Liver (tissue), 9 donors: ENCODE measurements around the gene PLCG2. TPM values are rescaled to one million over a fixed set of nuclear protein-coding genes. Genes with fewer than 3 reads are reported as not detected.

ENCODE experiments used
- DNase-seq: peaks from one replicate; pipeline ENCODE4 v3.0.0-alpha.2; 2017; ENCODE audit warnings: low spot score
- H3K27ac ChIP-seq, 2 donors: one replicate each; pipeline ENCODE4 v1.7.0; 2013; ENCODE audit warnings: inconsistent platforms in 2 of 2, low read length in 2 of 2, control low read depth in 1 of 2, low read depth in 1 of 2, mild to moderate bottlenecking in 1 of 2
- H3K27me3 ChIP-seq, 4 donors: one replicate each; pipeline versions ENCODE4 v1.6.1 to v1.7.0; 2013; ENCODE audit warnings: low read length in 3 of 4, inconsistent platforms in 1 of 4, mild to moderate bottlenecking in 1 of 4, moderate library complexity in 1 of 4; ENCODE audit not compliant: control insufficient read depth in 4 of 4, insufficient read depth in 4 of 4
- H3K36me3 ChIP-seq, 4 donors: one replicate each; pipeline versions ENCODE4 v1.6.1 to v1.7.0; 2013; ENCODE audit warnings: low read length in 3 of 4, mild to moderate bottlenecking in 3 of 4, low read depth in 1 of 4, moderate library complexity in 1 of 4; ENCODE audit not compliant: control insufficient read depth in 4 of 4, insufficient read depth in 3 of 4
- H3K4me1 ChIP-seq, 4 donors: one replicate each; pipeline versions ENCODE4 v1.6.1 to v1.7.0; 2013; ENCODE audit warnings: low read length in 3 of 4, mild to moderate bottlenecking in 3 of 4, moderate library complexity in 1 of 4; ENCODE audit not compliant: control insufficient read depth in 4 of 4, insufficient read depth in 4 of 4
- H3K4me3 ChIP-seq, 3 donors: one replicate each; pipeline versions ENCODE4 v1.6.1 to v1.7.0; 2013; ENCODE audit warnings: low read length in 3 of 3, control low read depth in 1 of 3, low read depth in 1 of 3, mild to moderate bottlenecking in 1 of 3
- H3K9ac ChIP-seq, 2 donors: one replicate each; pipeline ENCODE4 v1.7.0; 2013; ENCODE audit warnings: low read length in 2 of 2, mild to moderate bottlenecking in 2 of 2, moderate library complexity in 2 of 2, control low read depth in 1 of 2, low read depth in 1 of 2
- H3K9me3 ChIP-seq, 4 donors: one replicate each; pipeline versions ENCODE4 v1.6.1 to v1.7.0; 2013; ENCODE audit warnings: low read length in 3 of 4; ENCODE audit not compliant: control insufficient read depth in 4 of 4
- EGR1 ChIP-seq, 2 donors: IDR thresholded peaks; 2 replicates each; pipeline ENCODE4 v1.6.1; 2016 to 2018; ENCODE audit warnings: antibody characterized with exemption in 2 of 2, low read depth in 2 of 2
- FOXA1 ChIP-seq: IDR thresholded peaks from 2 replicates; pipeline ENCODE4 v1.6.1; 2016; ENCODE audit warnings: antibody characterized with exemption
- FOXA2 ChIP-seq: IDR thresholded peaks from 2 replicates; pipeline ENCODE4 v1.6.1; 2016; ENCODE audit warnings: antibody characterized with exemption
- GABPA ChIP-seq, 2 donors: IDR thresholded peaks in 1 of 2; conservative IDR thresholded peaks in 1 of 2; 2 replicates each; pipeline ENCODE4 v1.6.1; 2016; ENCODE audit warnings: antibody characterized with exemption in 2 of 2, mild to moderate bottlenecking in 1 of 2, moderate library complexity in 1 of 2
- HNF4A ChIP-seq, 2 donors: conservative IDR thresholded peaks; 2 replicates each; pipeline ENCODE4 v1.6.1; 2016; ENCODE audit warnings: antibody characterized with exemption in 2 of 2, mild to moderate bottlenecking in 2 of 2
- HNF4G ChIP-seq: IDR thresholded peaks from 2 replicates; pipeline ENCODE4 v1.6.1; 2016; ENCODE audit warnings: antibody characterized with exemption
- JUND ChIP-seq, 2 donors: IDR thresholded peaks; 2 replicates each; pipeline ENCODE4 v1.6.1; 2016; ENCODE audit warnings: antibody characterized with exemption in 2 of 2
- NR2F2 ChIP-seq: IDR thresholded peaks from 2 replicates; pipeline ENCODE4 v1.6.1; 2016; ENCODE audit warnings: antibody characterized with exemption
- RAD21 ChIP-seq, 2 donors: IDR thresholded peaks; 2 replicates each; pipeline ENCODE4 v1.6.1; 2016; ENCODE audit warnings: antibody characterized with exemption in 2 of 2, mild to moderate bottlenecking in 2 of 2
- RXRA ChIP-seq, 2 donors: IDR thresholded peaks; 2 replicates each; pipeline ENCODE4 v1.6.1; 2017 to 2018; ENCODE audit warnings: antibody characterized with exemption in 2 of 2, mild to moderate bottlenecking in 1 of 2
- SP1 ChIP-seq: IDR thresholded peaks from 2 replicates; pipeline ENCODE4 v1.6.1; 2018; ENCODE audit warnings: antibody characterized with exemption, mild to moderate bottlenecking
- TAF1 ChIP-seq: conservative IDR thresholded peaks from 2 replicates; pipeline ENCODE4 v1.6.1; 2016; ENCODE audit warnings: antibody characterized with exemption, mild to moderate bottlenecking
- YY1 ChIP-seq: IDR thresholded peaks from 2 replicates; pipeline ENCODE4 v1.6.1; 2016; ENCODE audit warnings: antibody characterized with exemption, mild to moderate bottlenecking
- WGBS: extraction: QIAGEN DNeasy Blood & Tissue Kit; methylation state at CpG from one replicate; pipeline ENCODE4 v1.1.7; 2013; 5-methylcytosine and 5-hydroxymethylcytosine counted together
- polyA plus RNA-seq, 2 donors: library from polyadenylated mRNA; stranded (reverse) in 1 of 2; unstranded in 1 of 2; fragments of 200-250 nt in 1 of 2; fragments of >200 nt in 1 of 2; fragmentation: Nextera tagmentation in 1 of 2; extraction: Ambion mirVana in 1 of 2; gene quantifications; one replicate each; pipeline versions ENCODE4 v1.2.1 to v1.2.3, GENCODE V29; 2013 to 2015
- total RNA-seq, 2 donors: library from RNA; depleted of rRNA; stranded (reverse); fragments of >200 nt; gene quantifications; one replicate each; pipeline ENCODE4 v1.2.3, GENCODE V29; 2014
- TF ChIP-seq, protein P1 (sequence below): IDR thresholded peaks from 2 replicates; pipeline ENCODE4 v1.6.1; 2016; ENCODE audit warnings: antibody characterized with exemption, mild to moderate bottlenecking
- TF ChIP-seq, protein P2 (sequence below): IDR thresholded peaks from 2 replicates; pipeline ENCODE4 v1.6.1; 2016; ENCODE audit warnings: antibody characterized with exemption
- TF ChIP-seq, protein P3 (sequence below): IDR thresholded peaks from 2 replicates; pipeline ENCODE4 v1.6.1; 2016; ENCODE audit warnings: antibody characterized with exemption
- TF ChIP-seq, protein P4 (sequence below): fragments of 150-350 bp; IDR thresholded peaks from 2 replicates; pipeline ENCODE4 v1.5.1; 2017; ENCODE audit warnings: improper control_type of control experiment, low read depth, low read length; ENCODE audit not compliant: missing input control
- TF ChIP-seq, protein P5 (sequence below): IDR thresholded peaks from 2 replicates; pipeline ENCODE4 v1.6.1; 2016; ENCODE audit warnings: antibody characterized with exemption
- donor health status: healthy.
- donor health status: healthy.
- donor health status: healthy.
- donor health status: healthy.
- donor health status: healthy.

The PLCG2 gene
- total and polyA plus RNA-seq, 4 donors = 7.1 to 21.6 (median 15.8) TPM

DNA sequence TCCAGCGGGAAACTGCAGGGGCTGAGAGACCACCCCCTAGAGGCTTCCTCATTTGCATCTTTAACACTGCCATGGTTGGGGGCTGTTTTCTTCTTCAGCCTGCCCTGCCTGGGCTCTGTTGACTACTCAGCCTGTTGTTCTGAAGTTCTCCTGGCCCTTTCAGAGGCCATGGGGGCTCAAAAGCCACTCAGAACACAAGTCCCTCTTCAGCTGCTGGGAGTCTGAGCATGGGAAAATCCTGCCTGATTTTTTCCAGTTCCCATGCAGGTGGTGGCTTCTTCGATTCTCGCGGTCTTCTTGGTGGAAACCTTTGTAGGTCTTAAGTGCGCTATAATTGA, 36.3 kb downstream of the PLCG2 start:
- no peak overlapping the region for H3K27ac ChIP-seq
- 78% methylated on average over 5 of the region's 5 CpGs for WGBS

DNA sequence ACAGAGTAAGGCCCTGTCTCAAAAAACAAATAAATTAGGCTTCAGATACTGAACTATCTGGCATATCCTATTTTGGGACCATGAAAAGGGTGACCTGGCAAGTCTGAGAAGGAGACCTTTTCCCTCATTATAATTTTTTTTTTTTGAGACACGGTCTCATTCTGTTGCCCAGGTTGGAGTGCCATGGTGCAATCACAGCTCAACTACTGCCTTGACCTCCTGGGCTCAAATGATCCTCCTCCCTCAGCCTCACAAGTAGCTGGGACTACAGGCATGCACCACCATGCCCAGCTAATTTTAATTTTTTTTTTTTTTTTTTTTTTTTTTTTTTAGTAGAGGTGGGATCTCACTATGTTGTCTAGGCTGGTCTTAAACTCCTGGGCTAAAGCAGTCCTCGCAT, 37.3 kb downstream of the PLCG2 start:
- H3K27me3 ChIP-seq = no peaks in the 10 kb centered on the region
- no peaks in the 10 kb centered on the region for H3K9me3 ChIP-seq
- WGBS = 90% methylated on average over 2 of the region's 2 CpGs
- no peak for TF ChIP-seq EGR1 (IDR thresholded peaks at IDR 0.05; ENCODE audit: low read depth in 2 of 2)
- TF ChIP-seq, protein P1, sequence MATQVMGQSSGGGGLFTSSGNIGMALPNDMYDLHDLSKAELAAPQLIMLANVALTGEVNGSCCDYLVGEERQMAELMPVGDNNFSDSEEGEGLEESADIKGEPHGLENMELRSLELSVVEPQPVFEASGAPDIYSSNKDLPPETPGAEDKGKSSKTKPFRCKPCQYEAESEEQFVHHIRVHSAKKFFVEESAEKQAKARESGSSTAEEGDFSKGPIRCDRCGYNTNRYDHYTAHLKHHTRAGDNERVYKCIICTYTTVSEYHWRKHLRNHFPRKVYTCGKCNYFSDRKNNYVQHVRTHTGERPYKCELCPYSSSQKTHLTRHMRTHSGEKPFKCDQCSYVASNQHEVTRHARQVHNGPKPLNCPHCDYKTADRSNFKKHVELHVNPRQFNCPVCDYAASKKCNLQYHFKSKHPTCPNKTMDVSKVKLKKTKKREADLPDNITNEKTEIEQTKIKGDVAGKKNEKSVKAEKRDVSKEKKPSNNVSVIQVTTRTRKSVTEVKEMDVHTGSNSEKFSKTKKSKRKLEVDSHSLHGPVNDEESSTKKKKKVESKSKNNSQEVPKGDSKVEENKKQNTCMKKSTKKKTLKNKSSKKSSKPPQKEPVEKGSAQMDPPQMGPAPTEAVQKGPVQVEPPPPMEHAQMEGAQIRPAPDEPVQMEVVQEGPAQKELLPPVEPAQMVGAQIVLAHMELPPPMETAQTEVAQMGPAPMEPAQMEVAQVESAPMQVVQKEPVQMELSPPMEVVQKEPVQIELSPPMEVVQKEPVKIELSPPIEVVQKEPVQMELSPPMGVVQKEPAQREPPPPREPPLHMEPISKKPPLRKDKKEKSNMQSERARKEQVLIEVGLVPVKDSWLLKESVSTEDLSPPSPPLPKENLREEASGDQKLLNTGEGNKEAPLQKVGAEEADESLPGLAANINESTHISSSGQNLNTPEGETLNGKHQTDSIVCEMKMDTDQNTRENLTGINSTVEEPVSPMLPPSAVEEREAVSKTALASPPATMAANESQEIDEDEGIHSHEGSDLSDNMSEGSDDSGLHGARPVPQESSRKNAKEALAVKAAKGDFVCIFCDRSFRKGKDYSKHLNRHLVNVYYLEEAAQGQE = no peak
- TF ChIP-seq JUND (IDR thresholded peaks at IDR 0.05) = no peak
- TF ChIP-seq YY1 = no peak
- TF ChIP-seq, protein P2, sequence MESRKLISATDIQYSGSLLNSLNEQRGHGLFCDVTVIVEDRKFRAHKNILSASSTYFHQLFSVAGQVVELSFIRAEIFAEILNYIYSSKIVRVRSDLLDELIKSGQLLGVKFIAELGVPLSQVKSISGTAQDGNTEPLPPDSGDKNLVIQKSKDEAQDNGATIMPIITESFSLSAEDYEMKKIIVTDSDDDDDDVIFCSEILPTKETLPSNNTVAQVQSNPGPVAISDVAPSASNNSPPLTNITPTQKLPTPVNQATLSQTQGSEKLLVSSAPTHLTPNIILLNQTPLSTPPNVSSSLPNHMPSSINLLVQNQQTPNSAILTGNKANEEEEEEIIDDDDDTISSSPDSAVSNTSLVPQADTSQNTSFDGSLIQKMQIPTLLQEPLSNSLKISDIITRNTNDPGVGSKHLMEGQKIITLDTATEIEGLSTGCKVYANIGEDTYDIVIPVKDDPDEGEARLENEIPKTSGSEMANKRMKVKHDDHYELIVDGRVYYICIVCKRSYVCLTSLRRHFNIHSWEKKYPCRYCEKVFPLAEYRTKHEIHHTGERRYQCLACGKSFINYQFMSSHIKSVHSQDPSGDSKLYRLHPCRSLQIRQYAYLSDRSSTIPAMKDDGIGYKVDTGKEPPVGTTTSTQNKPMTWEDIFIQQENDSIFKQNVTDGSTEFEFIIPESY = no peak
- TF ChIP-seq GABPA (IDR thresholded peaks at IDR 0.05 in 1 of 2, conservative IDR thresholded peaks at IDR 0.05 in 1 of 2) = no peak
- TF ChIP-seq NR2F2 = no peak
- TF ChIP-seq FOXA2 = no peak
- no peak for TF ChIP-seq FOXA1
- TF ChIP-seq SP1 = no peak
- TF ChIP-seq, protein P3, sequence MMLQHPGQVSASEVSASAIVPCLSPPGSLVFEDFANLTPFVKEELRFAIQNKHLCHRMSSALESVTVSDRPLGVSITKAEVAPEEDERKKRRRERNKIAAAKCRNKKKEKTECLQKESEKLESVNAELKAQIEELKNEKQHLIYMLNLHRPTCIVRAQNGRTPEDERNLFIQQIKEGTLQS = no peak
- TF ChIP-seq HNF4A (conservative IDR thresholded peaks at IDR 0.05) = no peak
- no peak for TF ChIP-seq HNF4G
- TF ChIP-seq, protein P4, sequence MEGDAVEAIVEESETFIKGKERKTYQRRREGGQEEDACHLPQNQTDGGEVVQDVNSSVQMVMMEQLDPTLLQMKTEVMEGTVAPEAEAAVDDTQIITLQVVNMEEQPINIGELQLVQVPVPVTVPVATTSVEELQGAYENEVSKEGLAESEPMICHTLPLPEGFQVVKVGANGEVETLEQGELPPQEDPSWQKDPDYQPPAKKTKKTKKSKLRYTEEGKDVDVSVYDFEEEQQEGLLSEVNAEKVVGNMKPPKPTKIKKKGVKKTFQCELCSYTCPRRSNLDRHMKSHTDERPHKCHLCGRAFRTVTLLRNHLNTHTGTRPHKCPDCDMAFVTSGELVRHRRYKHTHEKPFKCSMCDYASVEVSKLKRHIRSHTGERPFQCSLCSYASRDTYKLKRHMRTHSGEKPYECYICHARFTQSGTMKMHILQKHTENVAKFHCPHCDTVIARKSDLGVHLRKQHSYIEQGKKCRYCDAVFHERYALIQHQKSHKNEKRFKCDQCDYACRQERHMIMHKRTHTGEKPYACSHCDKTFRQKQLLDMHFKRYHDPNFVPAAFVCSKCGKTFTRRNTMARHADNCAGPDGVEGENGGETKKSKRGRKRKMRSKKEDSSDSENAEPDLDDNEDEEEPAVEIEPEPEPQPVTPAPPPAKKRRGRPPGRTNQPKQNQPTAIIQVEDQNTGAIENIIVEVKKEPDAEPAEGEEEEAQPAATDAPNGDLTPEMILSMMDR = no peak
- TF ChIP-seq RAD21 (IDR thresholded peaks at IDR 0.05) = no peak
- TF ChIP-seq TAF1 = no peak
- TF ChIP-seq RXRA (IDR thresholded peaks at IDR 0.05) = no peak
- TF ChIP-seq, protein P5, sequence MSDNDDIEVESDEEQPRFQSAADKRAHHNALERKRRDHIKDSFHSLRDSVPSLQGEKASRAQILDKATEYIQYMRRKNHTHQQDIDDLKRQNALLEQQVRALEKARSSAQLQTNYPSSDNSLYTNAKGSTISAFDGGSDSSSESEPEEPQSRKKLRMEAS = no peak
- H3K4me1 ChIP-seq = no peaks in the 10 kb centered on the region
- DNase-seq = no peak
- no peak overlapping the region for H3K9ac ChIP-seq
- no peak overlapping the region for H3K4me3 ChIP-seq
- no peak overlapping the region for H3K27ac ChIP-seq
- H3K36me3 ChIP-seq = no peaks in the 10 kb centered on the region

More for the DNA sequence above, 36.3 kb downstream of the PLCG2 start:
- DNase-seq = no peak
- Histone ChIP-seq H3K27me3 (no peaks in the 10 kb centered on the region), H3K9ac (no peak overlapping the region), H3K4me1 (no peaks in the 10 kb centered on the region), H3K4me3 (no peak overlapping the region), H3K9me3 (no peaks in the 10 kb centered on the region), H3K36me3 (no peaks in the 10 kb centered on the region)
- TF ChIP-seq, protein P5 = no peak
- no peak for TF ChIP-seq HNF4G
- TF ChIP-seq GABPA (IDR thresholded peaks at IDR 0.05 in 1 of 2, conservative IDR thresholded peaks at IDR 0.05 in 1 of 2) = no peak
- TF ChIP-seq FOXA2 = no peak
